NT2/D1 (cell line): ENCODE measurements around the gene CAMK2B.

Experiments
- DNase-seq: peaks from one replicate; pipeline ENCODE4 v3.0.0-alpha.2; 2011; ENCODE audit warnings: low read depth, low spot score
- H3K27me3 ChIP-seq: 2 replicates; pipeline ENCODE4 v1.6.0; 2011; ENCODE audit warnings: mild to moderate bottlenecking; ENCODE audit not compliant: insufficient read length, insufficient read depth
- H3K36me3 ChIP-seq: 2 replicates; pipeline ENCODE4 v1.6.1; 2011; ENCODE audit warnings: mild to moderate bottlenecking, low read length, mixed read lengths; ENCODE audit not compliant: insufficient read depth, insufficient read length
- H3K4me1 ChIP-seq: 2 replicates; pipeline ENCODE4 v1.5.1; 2011; ENCODE audit not compliant: insufficient read depth, insufficient read length
- H3K4me3 ChIP-seq: 2 replicates; pipeline ENCODE4 v1.5.1; 2011; ENCODE audit warnings: low read depth; ENCODE audit not compliant: insufficient read length
- H3K9ac ChIP-seq: 2 replicates; pipeline ENCODE4 v1.6.0; 2011; ENCODE audit warnings: low read depth; ENCODE audit not compliant: insufficient read length
- H3K9me3 ChIP-seq: 2 replicates; pipeline ENCODE4 v1.5.1; 2011; ENCODE audit warnings: mild to moderate bottlenecking, low read length; ENCODE audit not compliant: insufficient read depth
- SUZ12 ChIP-seq: IDR thresholded peaks from 2 replicates; pipeline ENCODE4 v1.6.1; 2011; ENCODE audit not compliant: insufficient read length, insufficient read depth; ENCODE audit errors: extremely low read depth
- YY1 ChIP-seq: IDR thresholded peaks from 2 replicates; pipeline ENCODE4 v1.6.1; 2011; ENCODE audit not compliant: insufficient read length, insufficient read depth
- ZNF274 ChIP-seq: IDR thresholded peaks from 2 replicates; pipeline ENCODE4 v1.6.1; 2011; ENCODE audit warnings: mild to moderate bottlenecking, low read depth, low read length

Gene CAMK2B

DNA sequence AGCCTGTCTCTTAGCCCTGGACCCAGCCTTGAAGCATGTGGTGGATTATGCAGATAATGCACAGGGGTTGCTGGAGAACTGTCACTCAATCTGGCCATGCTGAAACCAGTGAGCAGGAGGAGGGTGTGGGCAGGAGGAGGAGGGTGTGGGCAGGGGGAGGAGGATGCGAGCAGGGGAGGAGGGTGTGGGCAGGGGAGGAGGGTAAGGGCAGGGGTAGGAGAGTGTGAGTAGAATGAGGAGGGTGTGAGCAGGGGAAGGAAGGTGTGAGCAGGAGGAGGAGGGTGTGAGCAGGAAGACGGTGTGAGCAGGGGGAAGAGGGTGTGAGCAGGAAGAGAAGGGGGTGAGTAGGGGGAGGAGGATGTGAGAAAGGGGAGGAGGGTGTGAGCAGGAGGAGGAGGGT is 18.8 kb downstream of the CAMK2B start:
- Histone ChIP-seq H3K4me1 (peaks cover 11% of the 10 kb centered on the region), H3K4me3 (no peak overlapping the region), H3K9me3 (peaks cover 10% of the 10 kb centered on the region; the same call in 1 of the 2 replicates), H3K27me3 (peaks cover 36% of the 10 kb centered on the region), H3K36me3 (no peaks in the 10 kb centered on the region), H3K9ac (no peak overlapping the region)
- TF ChIP-seq ZNF274 (no peak), SUZ12 (no peak), YY1 (no peak)
- DNase-seq, result no peak

DNA sequence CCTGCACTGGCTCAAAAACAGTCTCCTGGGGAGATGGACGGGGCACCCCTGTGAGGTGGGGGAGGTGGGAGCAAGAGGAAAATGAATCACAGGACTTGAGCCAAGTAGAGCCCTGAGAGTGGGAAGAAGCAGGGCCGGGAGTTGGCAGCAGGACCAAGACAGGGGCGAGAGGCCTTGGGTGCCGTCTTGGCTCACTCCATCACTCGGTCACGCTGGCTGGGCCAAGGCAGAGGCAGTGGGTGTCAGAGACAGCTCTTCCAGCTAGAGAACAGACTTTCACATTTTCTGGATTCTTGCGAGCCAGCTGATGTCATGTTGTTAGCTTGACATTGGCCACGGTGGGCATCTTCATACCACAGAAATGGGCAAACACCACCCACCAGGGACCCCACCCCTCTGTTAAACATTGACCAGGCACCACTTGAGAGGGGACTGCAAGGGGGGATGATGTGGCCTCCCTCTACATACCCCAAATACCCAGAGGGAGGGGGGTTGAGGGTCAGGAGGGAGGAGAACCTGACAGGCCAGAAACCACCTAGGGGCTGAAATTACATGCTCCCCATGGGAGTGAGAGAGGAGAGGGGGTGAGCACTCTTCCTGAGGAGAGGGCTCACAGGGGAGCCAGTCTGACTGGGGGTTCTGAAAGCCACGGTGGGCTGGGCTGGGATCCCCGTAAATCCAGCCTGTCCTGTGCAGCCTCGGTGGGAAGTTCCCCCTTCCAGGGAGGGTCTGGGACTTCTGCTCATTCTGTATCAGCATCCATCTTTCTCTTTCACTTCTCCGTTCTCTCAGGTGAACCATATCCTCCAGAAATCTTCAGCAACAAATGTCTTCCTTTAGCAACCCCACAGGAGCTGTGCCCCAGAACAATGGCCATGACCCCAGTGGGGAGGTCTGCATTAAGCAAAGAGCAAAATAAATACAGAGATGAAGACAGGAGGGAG is 19.6 kb downstream of the CAMK2B start:
- Histone ChIP-seq H3K9ac (no peak overlapping the region), H3K9me3 (peaks cover 10% of the 10 kb centered on the region; the same call in 1 of the 2 replicates), H3K36me3 (no peaks in the 10 kb centered on the region), H3K27me3 (peaks cover 29% of the 10 kb centered on the region), H3K4me3 (no peak overlapping the region), H3K4me1 (peaks cover 11% of the 10 kb centered on the region)
- DNase-seq, result no peak
- TF ChIP-seq YY1 (no peak), SUZ12 (no peak), ZNF274 (no peak)

DNA sequence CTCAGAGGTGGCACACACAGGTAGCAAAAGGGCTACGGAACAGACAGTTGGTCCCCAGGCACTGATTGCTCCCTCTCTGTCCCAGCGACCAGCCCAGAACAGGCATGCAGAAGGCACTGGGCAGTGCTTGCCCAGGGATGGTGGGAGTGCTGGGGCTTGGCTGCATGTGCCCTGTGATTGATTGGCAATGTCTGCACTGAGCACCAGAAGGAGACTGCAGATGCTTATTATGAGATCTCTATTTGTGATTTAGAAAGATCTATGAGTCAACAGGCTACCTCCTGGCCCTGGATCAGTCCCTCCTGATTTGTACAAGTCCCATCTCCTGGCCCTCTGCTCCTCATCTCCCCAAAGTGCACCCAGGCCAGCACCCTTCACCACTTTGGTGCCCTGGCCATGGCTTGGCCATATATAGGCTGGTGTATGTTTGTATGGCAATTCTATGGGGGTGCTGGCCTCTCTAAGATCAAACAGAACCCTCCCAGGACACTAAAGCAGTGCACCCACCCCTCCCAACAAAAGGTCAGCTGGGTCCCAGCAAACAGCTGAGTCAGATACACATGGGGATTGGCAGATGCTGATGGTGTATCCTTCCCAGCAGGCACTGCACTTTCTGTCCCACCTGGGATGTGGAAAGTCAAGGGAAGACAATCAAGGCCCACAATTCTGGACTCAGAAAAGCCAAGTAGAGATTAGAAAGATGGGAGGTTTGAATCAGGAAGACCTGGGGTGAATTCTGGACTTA is 30.9 kb downstream of the CAMK2B start:
- TF ChIP-seq SUZ12, result no peak
- TF ChIP-seq YY1, result no peak
- TF ChIP-seq ZNF274, result no peak
- Histone ChIP-seq H3K36me3 (no peaks in the 10 kb centered on the region), H3K9ac (no peak overlapping the region), H3K9me3 (no peaks in the 10 kb centered on the region), H3K4me3 (no peak overlapping the region), H3K27me3 (peaks cover 25% of the 10 kb centered on the region), H3K4me1 (no peaks in the 10 kb centered on the region)
- DNase-seq, result no peak

DNA sequence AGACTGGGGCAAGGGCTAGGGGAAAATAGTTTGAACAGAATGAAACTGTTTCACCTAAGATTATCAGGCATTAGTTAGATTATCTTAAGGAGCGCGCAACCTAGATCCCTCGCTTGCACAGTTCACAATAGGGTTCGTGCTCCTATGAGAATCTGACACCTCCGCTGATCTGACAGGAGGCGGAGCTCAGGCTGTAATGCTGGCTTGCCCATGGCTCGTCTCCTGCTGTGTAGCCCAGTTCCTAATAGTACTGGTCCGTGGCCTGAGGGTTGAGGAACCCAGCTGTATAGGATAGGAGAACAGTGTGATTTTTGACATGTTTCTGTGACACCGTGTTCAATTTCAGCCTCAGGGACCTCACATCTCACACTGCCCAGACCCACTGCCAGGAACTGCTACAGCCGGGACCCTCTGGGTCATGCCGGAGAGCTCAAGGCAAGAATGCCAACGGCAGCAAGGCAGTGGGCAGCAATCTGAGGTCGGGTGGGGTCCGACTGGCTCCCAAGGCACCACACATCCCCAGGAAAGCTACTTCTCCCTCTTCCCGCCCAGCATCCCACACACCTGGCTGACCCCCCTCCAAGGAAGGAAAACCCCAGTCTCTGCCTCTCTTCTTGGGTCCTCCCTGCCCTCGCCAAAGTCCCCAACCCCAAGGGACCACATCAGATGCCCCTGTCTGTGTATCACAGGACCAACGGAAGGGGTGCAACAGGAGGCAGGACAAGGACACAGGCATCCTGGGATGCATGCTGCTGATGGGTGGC is 31.7 kb downstream of the CAMK2B start:
- H3K4me1 ChIP-seq, result no peaks in the 10 kb centered on the region
- peaks cover 25% of the 10 kb centered on the region for H3K27me3 ChIP-seq
- no peak overlapping the region for H3K9ac ChIP-seq
- DNase-seq, result no peak
- no peak overlapping the region for H3K4me3 ChIP-seq
- H3K36me3 ChIP-seq, result no peaks in the 10 kb centered on the region
- no peaks in the 10 kb centered on the region for H3K9me3 ChIP-seq
- TF ChIP-seq ZNF274 (no peak), YY1 (no peak), SUZ12 (no peak)

DNA sequence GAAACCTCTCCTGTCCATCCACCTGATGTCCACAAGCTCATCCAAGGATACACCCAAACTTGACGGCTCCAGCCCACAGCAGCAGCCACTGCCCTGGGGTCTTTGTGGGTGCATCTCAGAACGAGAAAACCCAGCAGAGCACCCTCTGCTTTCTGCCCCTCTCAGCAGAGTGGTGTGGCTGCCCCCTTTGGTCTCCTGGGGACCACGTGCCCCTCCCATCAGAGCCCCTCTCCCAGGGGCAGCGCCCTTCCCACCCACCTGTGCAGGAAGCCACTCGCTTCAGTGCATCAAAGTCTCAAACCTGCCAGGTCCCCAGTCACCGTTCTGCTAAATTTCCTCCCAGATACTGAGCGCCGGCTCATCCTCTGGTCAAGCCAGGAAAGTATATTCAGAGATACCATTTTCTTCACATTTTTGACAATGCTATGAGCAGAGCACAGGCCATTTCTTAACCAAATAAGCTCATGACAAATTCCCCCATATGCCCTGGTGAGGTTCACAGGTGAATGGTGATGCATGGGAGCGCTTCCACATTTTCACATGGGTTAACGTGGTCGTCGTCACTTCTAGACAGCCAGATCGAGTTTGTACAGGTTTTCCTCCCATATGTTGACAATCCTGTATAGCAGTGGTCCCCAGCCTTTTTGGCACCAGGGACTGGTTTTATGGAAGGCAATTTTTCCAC is 32.4 kb downstream of the CAMK2B start:
- H3K4me3 ChIP-seq, result no peak overlapping the region
- no peak for DNase-seq
- no peak overlapping the region for H3K9ac ChIP-seq
- H3K4me1 ChIP-seq, result no peaks in the 10 kb centered on the region
- no peaks in the 10 kb centered on the region for H3K36me3 ChIP-seq
- H3K9me3 ChIP-seq, result no peaks in the 10 kb centered on the region
- peaks cover 25% of the 10 kb centered on the region for H3K27me3 ChIP-seq
- TF ChIP-seq ZNF274 (no peak), YY1 (no peak), SUZ12 (no peak)

DNA sequence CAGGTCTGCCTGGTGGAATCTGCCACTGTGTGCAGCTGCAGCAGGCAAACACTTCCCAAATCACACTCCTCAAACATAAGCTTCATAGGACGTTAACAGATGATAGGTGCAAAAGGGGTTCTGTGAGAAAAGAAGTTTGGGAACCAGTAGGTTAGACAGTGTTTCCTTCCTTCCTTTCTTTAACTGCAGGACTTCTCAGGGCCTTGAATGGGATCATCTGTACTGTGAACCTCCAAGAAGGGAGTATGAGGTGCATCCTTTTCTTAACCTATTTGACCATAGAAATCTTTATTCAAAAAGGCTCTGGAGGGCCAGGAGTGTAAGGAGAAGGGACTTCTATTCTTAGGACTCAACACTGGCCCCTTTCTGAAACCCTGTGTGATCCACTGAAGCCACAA is 33.0 kb downstream of the CAMK2B start:
- Histone ChIP-seq H3K4me1 (no peaks in the 10 kb centered on the region), H3K4me3 (no peak overlapping the region), H3K36me3 (no peaks in the 10 kb centered on the region), H3K9me3 (no peaks in the 10 kb centered on the region), H3K27me3 (peaks cover 25% of the 10 kb centered on the region), H3K9ac (no peak overlapping the region)
- no peak for DNase-seq
- no peak for TF ChIP-seq ZNF274
- no peak for TF ChIP-seq YY1
- TF ChIP-seq SUZ12, result no peak
